SK-N-SH treated with all-trans-retinoic acid at 6 μM for 48 hours (cell line): ENCODE results near the gene PTPRD.

Experiments
- ARNTL ChIP-seq: fragments of 450-650 bp; formaldehyde crosslinking; IDR thresholded peaks from 2 replicates; pipeline ENCODE4 v1.5.0; 2020; ENCODE audit warnings: low read depth, mild to moderate bottlenecking, moderate library complexity, borderline replicate concordance
- CREB5 ChIP-seq: fragments of 250-450 bp; sonication (Bioruptor Pico); IDR thresholded peaks from 2 replicates; pipeline ENCODE4 v1.5.1; 2020; ENCODE audit warnings: low read depth, mild to moderate bottlenecking, moderate library complexity
- CSDC2 ChIP-seq: fragments of 250-450 bp; sonication (Bioruptor Pico); IDR thresholded peaks from 2 replicates; pipeline ENCODE4 v1.5.0; 2020; ENCODE audit warnings: mild to moderate bottlenecking, moderate library complexity
- ESRRG ChIP-seq: fragments of 250-450 bp; sonication (Bioruptor Pico); IDR thresholded peaks from 2 replicates; pipeline ENCODE4 v1.6.1; 2021; ENCODE audit warnings: mild to moderate bottlenecking
- OSR1 ChIP-seq: fragments of 250-450 bp; sonication (Bioruptor Pico); IDR thresholded peaks from 2 replicates; pipeline ENCODE4 v1.8.0; 2022; ENCODE audit warnings: moderate library complexity, mild to moderate bottlenecking, inconsistent platforms
- PATZ1 ChIP-seq: fragments of 250-450 bp; sonication (Bioruptor Pico); IDR thresholded peaks from 2 replicates; pipeline ENCODE4 v1.8.0; 2020; ENCODE audit warnings: mild to moderate bottlenecking, moderate library complexity, borderline replicate concordance
- SNAI2 ChIP-seq: fragments of 250-450 bp; sonication (Bioruptor Pico); IDR thresholded peaks from 2 replicates; pipeline ENCODE4 v1.5.0; 2020; ENCODE audit warnings: mild to moderate bottlenecking, moderate library complexity
- ZFP30 ChIP-seq: fragments of 450-650 bp; formaldehyde crosslinking; IDR thresholded peaks from 2 replicates; pipeline ENCODE4 v1.5.0; 2022; ENCODE audit warnings: mild to moderate bottlenecking, moderate library complexity

- TF ChIP-seq PATZ1 (CRISPR knock-in tag), result no peak
- TF ChIP-seq ARNTL (CRISPR knock-in tag), result no peak
- no peak for TF ChIP-seq SNAI2 (CRISPR knock-in tag)
- no peak for TF ChIP-seq OSR1 (CRISPR knock-in tag)
- no peak for TF ChIP-seq ZFP30 (CRISPR knock-in tag)
- TF ChIP-seq CREB5 (CRISPR knock-in tag), result no peak
- no peak for TF ChIP-seq ESRRG
- no peak for TF ChIP-seq CSDC2 (CRISPR knock-in tag)
Observed at GRCh38 chr9:8436786-8437185, 2176.0 kb downstream of the PTPRD start.
